ENCODE results near the gene CORO1C. TPM values are rescaled to one million over a fixed set of nuclear protein-coding genes. Genes with fewer than 3 reads are reported as not detected.

Gene CORO1C
- total RNA-seq, 1 experiment from 2014 or later, result 138 TPM

GRCh38 chr12:108761226-108761625, 29.9 kb upstream of the CORO1C start:
- no peak overlapping the region for H3K9ac ChIP-seq (ENCODE audit: low read length)
- no TSS peak for BruUV-seq (replicated peaks)
- H3K4me3 ChIP-seq (replicated peaks in 1 of 2; ENCODE audit: low read depth in 1 of 2, low read length in 2 of 2), result no peak overlapping the region
- H3K9me3 ChIP-seq (ENCODE audit: control insufficient read depth in 1 of 2, insufficient read depth in 1 of 2, low read depth in 1 of 2, low read length in 2 of 2), result no peaks in the 10 kb centered on the region
- no peak overlapping the region for H3K4me2 ChIP-seq (ENCODE audit: low read length)
- H3K9me2 ChIP-seq (ENCODE audit: insufficient read depth), result no peaks in the 10 kb centered on the region
- ChIA-PET POLR2A (no interaction called here), RAD21 (ENCODE audit: low non-redundant PET in 1 of 2, low total read pairs in 2 of 2, uncharacterized antibody in 2 of 2, unreplicated experiment in 2 of 2) (no interaction called here), CTCF (no interaction called here)
- H3K79me2 ChIP-seq (ENCODE audit: insufficient read depth, low read length), result no peaks in the 10 kb centered on the region
- no peaks in the 10 kb centered on the region for H3K36me3 ChIP-seq (ENCODE audit: control insufficient read depth in 1 of 2, insufficient read depth in 2 of 2, low read length in 2 of 2)
- no peaks in the 10 kb centered on the region for H3K27me3 ChIP-seq (ENCODE audit: insufficient read depth, low read length)
- H4K20me1 ChIP-seq (ENCODE audit: insufficient read depth), result no peaks in the 10 kb centered on the region
- intact Hi-C loops (cut with micrococcal nuclease), result no loop called here
- no peak overlapping the region for H2AFZ ChIP-seq (ENCODE audit: low read depth, low read length, poor library complexity, severe bottlenecking)
- H3K4me1 ChIP-seq (ENCODE audit: control insufficient read depth in 1 of 2, insufficient read depth in 2 of 2, low read length in 2 of 2), result no peaks in the 10 kb centered on the region
- DNase-seq (ENCODE audit: low read depth, low spot score), result no peak
- H3K27ac ChIP-seq (ENCODE audit: low read depth, low read length), result no peak overlapping the region
- no peak for ATAC-seq
- no peak for TF ChIP-seq ZNF274 (IDR thresholded peaks at IDR 0.05; ENCODE audit: low read depth, low read length)
- TF ChIP-seq CEBPB (IDR thresholded peaks at IDR 0.05; ENCODE audit: low read depth), result no peak
- no peak for TF ChIP-seq ZFX (IDR thresholded peaks at IDR 0.05)
- no peak for TF ChIP-seq SP1 (IDR thresholded peaks at IDR 0.05; ENCODE audit: low read depth)
- TF ChIP-seq CBX3 (IDR thresholded peaks at IDR 0.05; ENCODE audit: low read depth), result no peak
- no peak for TF ChIP-seq SRF (IDR thresholded peaks at IDR 0.05; ENCODE audit: low read depth)
- TF ChIP-seq ELF1 (IDR thresholded peaks at IDR 0.05; ENCODE audit: borderline replicate concordance, low read depth), result no peak
- TF ChIP-seq FOSL1 (IDR thresholded peaks at IDR 0.05; ENCODE audit: low read depth), result no peak
- TF ChIP-seq ZBTB33 (IDR thresholded peaks at IDR 0.05; ENCODE audit: extremely low read depth, insufficient replicate concordance, low read length), result no peak
- TF ChIP-seq, protein P1, sequence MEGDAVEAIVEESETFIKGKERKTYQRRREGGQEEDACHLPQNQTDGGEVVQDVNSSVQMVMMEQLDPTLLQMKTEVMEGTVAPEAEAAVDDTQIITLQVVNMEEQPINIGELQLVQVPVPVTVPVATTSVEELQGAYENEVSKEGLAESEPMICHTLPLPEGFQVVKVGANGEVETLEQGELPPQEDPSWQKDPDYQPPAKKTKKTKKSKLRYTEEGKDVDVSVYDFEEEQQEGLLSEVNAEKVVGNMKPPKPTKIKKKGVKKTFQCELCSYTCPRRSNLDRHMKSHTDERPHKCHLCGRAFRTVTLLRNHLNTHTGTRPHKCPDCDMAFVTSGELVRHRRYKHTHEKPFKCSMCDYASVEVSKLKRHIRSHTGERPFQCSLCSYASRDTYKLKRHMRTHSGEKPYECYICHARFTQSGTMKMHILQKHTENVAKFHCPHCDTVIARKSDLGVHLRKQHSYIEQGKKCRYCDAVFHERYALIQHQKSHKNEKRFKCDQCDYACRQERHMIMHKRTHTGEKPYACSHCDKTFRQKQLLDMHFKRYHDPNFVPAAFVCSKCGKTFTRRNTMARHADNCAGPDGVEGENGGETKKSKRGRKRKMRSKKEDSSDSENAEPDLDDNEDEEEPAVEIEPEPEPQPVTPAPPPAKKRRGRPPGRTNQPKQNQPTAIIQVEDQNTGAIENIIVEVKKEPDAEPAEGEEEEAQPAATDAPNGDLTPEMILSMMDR (IDR thresholded peaks at IDR 0.05 in 2 of 3, conservative IDR thresholded peaks at IDR 0.05 in 1 of 3; ENCODE audit: borderline replicate concordance in 1 of 3, insufficient read depth in 1 of 3, low read depth in 2 of 3, low read length in 2 of 3), result no peak
- no peak for TF ChIP-seq YY1 (IDR thresholded peaks at IDR 0.05; ENCODE audit: extremely low read depth, insufficient replicate concordance, low read depth, low read length)
- no peak for TF ChIP-seq EZH2phosphoT487 (IDR thresholded peaks at IDR 0.05; ENCODE audit: borderline replicate concordance)
- TF ChIP-seq, protein P2, sequence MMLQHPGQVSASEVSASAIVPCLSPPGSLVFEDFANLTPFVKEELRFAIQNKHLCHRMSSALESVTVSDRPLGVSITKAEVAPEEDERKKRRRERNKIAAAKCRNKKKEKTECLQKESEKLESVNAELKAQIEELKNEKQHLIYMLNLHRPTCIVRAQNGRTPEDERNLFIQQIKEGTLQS (IDR thresholded peaks at IDR 0.05), result no peak
- no peak for TF ChIP-seq POLR2AphosphoS5 (IDR thresholded peaks at IDR 0.05; ENCODE audit: low read depth, low read length)
- TF ChIP-seq JUND (IDR thresholded peaks at IDR 0.05), result no peak
- no peak for TF ChIP-seq POLR2A (IDR thresholded peaks at IDR 0.05; ENCODE audit: borderline replicate concordance, extremely low read depth, insufficient read depth, insufficient read length)
- no peak for TF ChIP-seq SIN3A (IDR thresholded peaks at IDR 0.05; ENCODE audit: low read depth)
- TF ChIP-seq RAD21 (IDR thresholded peaks at IDR 0.05; ENCODE audit: low read depth), result no peak
- no peak for TF ChIP-seq REST (IDR thresholded peaks at IDR 0.05; ENCODE audit: low read depth)

All from HCT116 (cell line).